MM.1S (cell line): ENCODE results near the gene WDR75.

Experiments used
- EZH2 ChIP-seq: fragments of 300-600 bp; sonication (generic); optimal IDR thresholded peaks from 2 replicates; pipeline ENCODE3; 2017; ENCODE audit warnings: low read depth, mild to moderate bottlenecking, antibody characterized with exemption, low read length, mixed read lengths
- EZH2phosphoT487 ChIP-seq: fragments of 300-600 bp; sonication (generic); IDR thresholded peaks from 2 replicates; pipeline ENCODE4 v1.6.1; 2018; ENCODE audit warnings: antibody characterized with exemption, low read length
- TF ChIP-seq, protein P1 (sequence below): fragments of 300-600 bp; sonication (generic); IDR thresholded peaks from 2 replicates; pipeline ENCODE4 v1.5.1; 2016; ENCODE audit warnings: antibody characterized with exemption, low read length, mixed read lengths

DNA sequence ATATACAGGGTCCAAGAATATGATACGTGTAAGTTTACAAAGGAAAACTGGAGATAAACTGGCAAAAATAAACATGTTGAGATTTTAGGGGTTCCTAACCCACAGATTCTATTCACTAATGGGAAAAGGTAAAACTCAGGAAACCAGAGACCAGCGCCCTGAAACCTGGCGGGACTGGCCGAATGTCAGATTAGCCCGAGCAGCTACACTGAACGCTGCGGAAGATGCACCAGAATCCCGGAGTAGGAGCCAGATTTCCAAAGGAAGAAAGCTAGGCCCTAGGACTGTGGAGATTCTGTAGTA is 679 bp upstream of the WDR75 start:
- TF ChIP-seq, protein P1, sequence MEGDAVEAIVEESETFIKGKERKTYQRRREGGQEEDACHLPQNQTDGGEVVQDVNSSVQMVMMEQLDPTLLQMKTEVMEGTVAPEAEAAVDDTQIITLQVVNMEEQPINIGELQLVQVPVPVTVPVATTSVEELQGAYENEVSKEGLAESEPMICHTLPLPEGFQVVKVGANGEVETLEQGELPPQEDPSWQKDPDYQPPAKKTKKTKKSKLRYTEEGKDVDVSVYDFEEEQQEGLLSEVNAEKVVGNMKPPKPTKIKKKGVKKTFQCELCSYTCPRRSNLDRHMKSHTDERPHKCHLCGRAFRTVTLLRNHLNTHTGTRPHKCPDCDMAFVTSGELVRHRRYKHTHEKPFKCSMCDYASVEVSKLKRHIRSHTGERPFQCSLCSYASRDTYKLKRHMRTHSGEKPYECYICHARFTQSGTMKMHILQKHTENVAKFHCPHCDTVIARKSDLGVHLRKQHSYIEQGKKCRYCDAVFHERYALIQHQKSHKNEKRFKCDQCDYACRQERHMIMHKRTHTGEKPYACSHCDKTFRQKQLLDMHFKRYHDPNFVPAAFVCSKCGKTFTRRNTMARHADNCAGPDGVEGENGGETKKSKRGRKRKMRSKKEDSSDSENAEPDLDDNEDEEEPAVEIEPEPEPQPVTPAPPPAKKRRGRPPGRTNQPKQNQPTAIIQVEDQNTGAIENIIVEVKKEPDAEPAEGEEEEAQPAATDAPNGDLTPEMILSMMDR: no peak
- TF ChIP-seq EZH2: no peak
- no peak for TF ChIP-seq EZH2phosphoT487
